Head of caudate nucleus (tissue), 42 donors: ENCODE measurements around the gene JAML.
"Not testable (repeated sequence)": the region's sequence is repeated elsewhere in the genome, so short reads cannot be mapped to it uniquely, and the experiment has no call there.

Experiments
- DNase-seq, 42 donors: peaks; one replicate each; pipeline versions ENCODE4 v3.0.0 to v3.0.0-alpha.2; 2020 to 2021; ENCODE audit warnings: mixed read lengths in 7 of 42
- intact Hi-C: fragments of 100-400 bp; cut with DNase I; formaldehyde crosslinking; loops from one replicate; pipeline ENCODE4 v1.15.0; 2022

Gene JAML

DNA sequence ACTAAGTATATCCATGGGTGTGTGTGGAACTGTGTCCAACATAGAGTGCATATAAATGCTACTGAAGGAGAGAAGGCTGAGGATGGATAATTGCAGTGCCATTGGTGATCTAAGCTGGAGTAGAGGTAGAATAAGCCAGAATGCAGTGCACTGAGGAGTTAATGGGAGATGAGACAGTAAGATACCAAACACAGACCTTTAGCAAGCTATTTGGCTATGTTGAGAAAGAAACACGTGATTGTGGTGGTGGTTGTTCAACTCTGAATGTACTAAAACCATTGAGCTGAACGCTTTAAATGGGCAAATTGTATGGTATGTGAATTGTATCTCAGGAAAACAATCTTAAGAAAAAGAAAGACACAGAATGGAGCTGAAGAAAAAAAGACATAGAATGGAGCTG, 22.8 kb downstream of the JAML start:
- intact Hi-C loops: no loop called here

DNA sequence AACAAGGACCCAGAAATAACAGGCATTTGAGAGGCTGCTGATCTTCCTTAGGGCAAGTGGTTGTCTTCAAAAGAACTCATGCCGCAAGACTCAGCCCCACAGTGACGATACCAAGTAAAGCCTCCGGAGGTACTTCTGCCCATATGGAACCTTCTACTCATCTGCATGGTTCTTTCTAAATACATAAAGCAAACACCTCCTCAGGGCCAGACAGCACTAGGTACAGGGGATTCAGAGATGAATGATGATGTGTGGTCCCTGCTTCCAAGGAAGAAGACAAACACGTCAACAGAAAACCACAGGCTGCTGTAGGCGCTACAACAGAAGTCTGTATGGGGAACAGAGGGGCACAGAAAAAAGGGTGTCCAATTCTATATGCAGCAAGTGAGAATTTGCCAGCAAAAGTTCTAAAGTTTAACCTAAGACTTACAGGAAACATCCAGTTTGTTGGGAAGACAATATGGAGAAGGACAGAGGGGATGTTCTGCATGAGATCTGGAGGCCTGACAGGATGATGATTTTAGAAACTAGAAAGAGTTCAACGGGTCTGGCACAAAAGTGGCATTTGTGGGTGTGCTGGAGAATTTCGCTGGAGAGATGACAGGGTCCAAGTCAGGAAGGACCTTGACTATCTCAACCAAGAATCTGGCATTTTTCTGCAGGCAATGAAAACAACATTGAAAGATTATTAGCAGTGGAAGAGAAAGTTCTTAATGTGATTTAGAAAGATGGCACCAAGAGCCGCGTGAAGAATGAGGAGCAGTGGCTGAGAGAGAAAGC, 23.7 kb downstream of the JAML start:
- intact Hi-C loops: no loop called here
- DNase-seq: no peak

More for the DNA sequence above, 22.8 kb downstream of the JAML start:
- DNase-seq: no peak

GRCh38 chr11:118200497-118200896, 24.3 kb downstream of the JAML start:
- intact Hi-C loops: no loop called here

DNA sequence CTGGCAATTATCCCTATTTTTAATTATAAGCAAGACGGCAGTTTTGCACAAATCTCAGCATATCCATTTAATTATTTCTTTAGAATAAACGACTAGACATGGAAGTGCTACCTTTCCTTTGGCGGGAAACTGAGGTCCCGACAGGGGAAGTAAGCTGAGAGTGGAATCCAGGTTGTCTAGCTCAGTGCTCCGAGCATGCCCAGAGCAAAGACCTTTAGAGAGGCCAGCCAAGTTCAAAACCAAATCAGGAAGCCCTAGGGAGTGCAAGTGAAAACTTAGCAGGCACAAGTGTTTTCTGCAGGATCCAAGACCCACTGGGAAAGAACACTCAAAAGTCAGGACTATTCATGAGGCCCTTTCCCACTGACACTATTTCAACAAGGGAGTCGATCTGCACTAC, 25.7 kb downstream of the JAML start:
- DNase-seq: no peak
- intact Hi-C loops: loop anchor here (5.0 kb wide), 1 partner anchor 163 kb away; no protein-coding TSS in a partner anchor

More at GRCh38 chr11:118200497-118200896, 24.3 kb downstream of the JAML start:
- DNase-seq: no peak

GRCh38 chr11:118198370-118198769, 26.4 kb downstream of the JAML start:
- DNase-seq: peak; percentile 74 to 93 (median 85)
- intact Hi-C loops: loop anchor here (5.0 kb wide), 1 partner anchor 164 kb away; no protein-coding TSS in a partner anchor

- peak; percentile 36 to 94 (median 76) for DNase-seq
- intact Hi-C loops: loop anchor here (5.0 kb wide), 1 partner anchor 167 kb away; no protein-coding TSS in a partner anchor
Observed at GRCh38 chr11:118194835-118195627, 29.8 kb downstream of the JAML start.

- peak in 2 of 42 donors; percentile 11 to 14 for DNase-seq
- intact Hi-C loops: no loop called here
Observed at GRCh38 chr11:118193910-118194566, 30.8 kb downstream of the JAML start.

DNA sequence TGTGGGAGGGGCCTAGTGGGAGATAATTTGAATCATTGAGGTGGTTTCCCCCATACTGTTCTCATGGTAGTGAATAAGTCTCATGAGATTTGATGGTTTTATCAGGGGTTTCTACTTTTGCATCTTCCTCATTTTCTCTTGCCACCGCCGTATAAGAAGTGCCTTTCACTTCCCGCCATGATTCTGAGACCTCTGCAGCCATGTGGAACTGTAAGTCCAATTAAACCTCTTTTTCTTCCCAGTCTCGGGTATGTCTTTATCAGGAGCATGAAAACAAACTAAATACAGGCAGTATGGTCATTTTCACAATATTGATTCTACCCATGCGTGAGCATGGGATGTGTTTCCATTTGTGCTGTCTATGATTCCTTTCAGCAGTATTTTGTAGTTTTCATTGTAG, 32.0 kb downstream of the JAML start:
- DNase-seq, intact Hi-C loops: not testable (repeated sequence)

- DNase-seq, intact Hi-C loops: not testable (repeated sequence)
Observed at GRCh38 chr11:118190942-118191506, 33.8 kb downstream of the JAML start.

DNA sequence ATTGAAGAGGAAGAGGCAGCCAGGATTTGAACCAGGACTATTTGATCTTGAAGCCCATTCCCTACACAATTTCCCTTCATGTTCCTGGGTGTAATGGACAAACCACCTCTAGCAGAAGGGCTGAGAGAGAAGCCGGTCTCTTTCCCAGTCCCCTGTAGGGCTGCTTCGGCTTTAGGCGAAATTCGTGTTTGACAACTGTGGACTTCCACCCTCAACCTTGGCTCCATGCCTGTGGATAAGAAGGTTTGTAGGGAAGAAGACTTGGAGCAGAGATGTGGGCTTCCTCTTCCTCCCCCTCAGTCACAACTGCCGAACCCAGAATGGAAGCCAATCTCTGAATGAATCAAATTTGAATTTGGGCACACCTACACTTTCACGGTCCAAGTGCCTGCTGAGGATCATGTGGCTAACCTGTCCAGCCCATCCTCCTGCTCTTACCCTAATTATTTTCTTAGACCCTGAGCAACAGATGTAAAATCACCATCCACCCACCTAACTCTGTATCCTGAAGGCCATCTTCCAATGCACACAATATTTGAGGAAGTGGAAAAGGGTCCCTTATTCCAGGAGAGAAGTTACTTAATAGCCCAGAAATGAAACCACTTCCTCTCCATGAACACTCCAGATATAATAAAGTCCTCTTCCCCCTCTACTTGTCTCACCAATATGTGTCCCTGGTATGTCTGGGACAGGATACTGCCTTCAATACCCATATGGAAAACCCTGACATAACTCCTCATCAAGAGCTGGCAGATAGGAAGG, 38.3 kb downstream of the JAML start:
- DNase-seq: no peak
- intact Hi-C loops: no loop called here

DNA sequence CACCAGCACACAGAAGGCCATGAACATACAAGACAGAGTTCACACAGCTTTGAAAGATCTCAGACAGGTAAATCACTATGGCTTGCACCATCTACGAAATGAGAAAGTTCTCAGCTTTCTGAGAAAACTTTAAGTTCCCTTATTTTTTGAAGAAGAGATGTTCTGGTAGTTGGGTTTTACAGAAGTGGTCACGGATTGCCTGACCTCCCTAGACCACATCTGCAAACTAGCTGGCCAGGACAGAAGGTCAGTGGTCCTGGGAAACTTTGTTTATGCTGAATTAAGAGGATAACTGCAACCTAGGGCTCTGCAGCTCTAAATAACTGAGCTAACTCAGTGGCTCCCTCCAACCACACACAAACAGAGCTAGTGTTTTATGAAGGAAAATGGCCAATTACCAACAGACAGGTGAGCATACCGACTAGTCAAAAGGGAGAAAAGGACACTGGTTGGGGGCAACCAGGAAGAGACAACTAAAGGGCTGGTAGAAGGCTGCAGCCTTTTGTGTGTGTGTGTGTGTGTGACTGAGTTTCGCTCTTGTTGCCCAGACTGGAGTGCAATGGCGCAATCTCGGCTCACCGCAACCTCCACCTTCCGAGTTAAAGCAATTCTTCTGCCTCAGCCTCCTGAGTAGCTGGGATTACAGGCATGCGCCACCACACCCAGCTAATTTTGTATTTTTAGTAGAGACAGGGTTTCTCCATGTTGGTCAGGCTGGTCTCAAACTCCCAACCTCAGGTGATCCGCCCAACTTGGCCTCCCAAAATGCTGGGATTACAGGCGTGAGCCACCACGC, 39.8 kb downstream of the JAML start:
- intact Hi-C loops: no loop called here
- DNase-seq: no peak

- intact Hi-C loops, DNase-seq: not testable (repeated sequence)
Observed at GRCh38 chr11:118183691-118184090, 41.1 kb downstream of the JAML start.

- intact Hi-C loops: no loop called here
- DNase-seq: peak; percentile 74 to 98 (median 93)
Observed at GRCh38 chr11:118180300-118180703, 44.5 kb downstream of the JAML start.

DNA sequence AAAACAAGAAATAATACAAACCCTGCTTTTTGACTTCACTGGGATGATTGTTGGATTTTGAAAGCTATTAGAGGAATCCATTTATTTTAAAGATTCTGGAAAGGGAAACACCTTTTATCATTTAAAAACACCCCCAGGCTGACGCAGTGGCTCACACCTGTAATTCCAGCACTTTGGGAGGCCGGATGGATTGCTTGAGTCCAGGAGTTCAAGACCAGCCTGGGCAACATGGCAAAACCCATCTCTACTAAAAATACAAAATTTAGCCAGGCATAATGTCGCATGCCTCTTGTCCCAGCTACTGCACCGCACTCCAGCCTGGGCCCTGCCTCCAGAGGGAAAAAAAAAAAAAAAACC, 48.1 kb downstream of the JAML start:
- intact Hi-C loops: no loop called here
- no peak for DNase-seq

DNA sequence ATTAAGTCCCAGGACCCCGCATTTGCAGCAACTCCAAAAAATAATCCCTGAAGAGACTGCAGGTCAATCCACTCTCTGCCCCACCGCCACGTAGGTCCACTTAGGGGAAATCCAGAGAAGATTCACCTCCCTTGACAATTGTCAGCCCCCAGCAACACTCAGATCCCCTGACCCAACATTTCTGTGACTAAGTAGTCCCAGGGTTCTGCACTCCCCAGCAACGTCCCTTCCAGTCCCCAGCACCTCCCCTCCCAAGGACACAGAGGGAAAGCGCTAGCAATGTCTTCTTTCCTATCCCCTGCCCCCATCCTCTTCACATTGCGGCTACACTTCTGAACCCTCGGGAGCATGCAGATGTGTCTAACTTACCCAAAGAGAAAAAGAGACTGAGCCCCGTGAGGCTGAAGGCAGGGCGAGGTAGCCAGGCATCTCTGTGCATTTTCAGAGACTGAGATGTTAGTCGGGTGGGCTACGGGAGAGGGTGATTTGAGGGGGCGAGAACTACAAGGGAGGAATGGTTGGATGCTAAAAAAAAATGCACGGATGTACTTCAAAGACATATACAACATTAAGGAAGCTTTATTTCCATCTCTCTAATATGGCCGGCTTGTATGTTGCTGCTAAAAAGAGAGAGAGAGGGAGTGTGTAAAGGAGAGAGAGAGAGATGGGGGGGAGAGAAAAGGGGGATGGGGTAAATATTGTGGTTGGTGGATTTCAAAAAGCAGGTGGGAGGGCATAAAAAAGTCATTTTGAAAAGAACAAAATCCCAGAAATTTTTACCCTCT, 48.6 kb downstream of the JAML start, which contains the start of gene SCN2B:
SCN2B (minus strand) TSS at position 647 of the 785 bp plus-strand sequence; CDS start at position 439, 208 bp downstream.
- intact Hi-C loops: no loop called here
- DNase-seq: peak in 10 of 42 donors; percentile 20 to 61 (median 33)

DNA sequence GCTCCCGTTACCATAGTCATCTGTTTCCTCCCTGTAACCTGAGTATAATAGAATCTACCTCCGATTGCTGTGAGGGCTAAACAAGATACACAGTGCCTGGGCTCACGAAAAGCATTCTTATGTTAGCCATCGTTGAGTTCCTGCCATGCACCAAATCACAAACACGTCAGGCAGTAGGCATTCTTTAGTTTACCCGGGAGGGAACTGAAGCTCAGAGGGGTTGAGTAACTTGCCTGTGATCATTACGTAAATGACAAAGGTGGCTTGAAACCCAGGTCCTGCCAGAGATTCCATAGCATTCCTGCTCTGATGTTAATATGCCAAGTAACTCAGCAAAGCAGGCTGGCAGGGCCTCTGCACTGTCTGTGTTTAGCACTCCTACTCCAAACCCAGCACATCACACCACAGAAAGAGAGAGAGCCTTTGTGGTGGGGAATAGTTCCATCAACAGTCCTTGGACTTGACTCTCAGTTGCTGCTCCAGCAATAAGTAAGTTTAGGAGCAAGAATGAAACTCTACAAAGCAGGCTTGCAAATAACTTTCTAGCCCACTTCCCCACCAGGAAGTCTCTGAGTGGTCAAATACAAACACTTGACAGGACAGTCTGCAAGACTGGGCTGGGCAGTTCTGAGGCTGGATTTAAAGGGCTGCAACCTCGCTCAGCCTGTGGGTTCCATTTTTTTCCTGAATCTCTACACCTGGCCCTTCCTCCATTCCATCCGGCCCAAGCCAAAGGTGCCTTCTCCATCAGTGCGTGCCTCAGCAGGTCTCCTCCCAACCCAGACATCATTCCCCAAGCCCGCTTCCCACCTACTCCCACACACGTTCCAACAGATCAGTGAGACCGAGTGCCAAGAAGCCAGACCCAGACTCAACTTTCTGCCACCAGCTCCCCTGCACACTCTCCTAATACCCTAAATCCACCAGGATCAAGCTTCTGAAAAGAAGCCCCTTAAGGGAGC, 49.5 kb downstream of the JAML start:
- intact Hi-C loops: no loop called here
- peak in 27 of 42 donors; percentile 14 to 77 (median 45) for DNase-seq
